Stimulated activated CD4-positive, alpha-beta T cell treated with anti-CD3 and anti-CD28 coated beads, Interleukin-15, amount 100 ng/mL, for 1 hour (primary cell): Measurements from ENCODE around the gene PATL2.
"Not testable (repeated sequence)": the region's sequence is repeated elsewhere in the genome, so short reads cannot be mapped to it uniquely, and the experiment has no call there.

Experiments
- DNase-seq, 2 donors: peaks; one replicate each; pipeline ENCODE4 v3.0.0-alpha.2; 2020; ENCODE audit warnings: low read depth in 1 of 2, low spot score in 1 of 2

Gene PATL2

DNA sequence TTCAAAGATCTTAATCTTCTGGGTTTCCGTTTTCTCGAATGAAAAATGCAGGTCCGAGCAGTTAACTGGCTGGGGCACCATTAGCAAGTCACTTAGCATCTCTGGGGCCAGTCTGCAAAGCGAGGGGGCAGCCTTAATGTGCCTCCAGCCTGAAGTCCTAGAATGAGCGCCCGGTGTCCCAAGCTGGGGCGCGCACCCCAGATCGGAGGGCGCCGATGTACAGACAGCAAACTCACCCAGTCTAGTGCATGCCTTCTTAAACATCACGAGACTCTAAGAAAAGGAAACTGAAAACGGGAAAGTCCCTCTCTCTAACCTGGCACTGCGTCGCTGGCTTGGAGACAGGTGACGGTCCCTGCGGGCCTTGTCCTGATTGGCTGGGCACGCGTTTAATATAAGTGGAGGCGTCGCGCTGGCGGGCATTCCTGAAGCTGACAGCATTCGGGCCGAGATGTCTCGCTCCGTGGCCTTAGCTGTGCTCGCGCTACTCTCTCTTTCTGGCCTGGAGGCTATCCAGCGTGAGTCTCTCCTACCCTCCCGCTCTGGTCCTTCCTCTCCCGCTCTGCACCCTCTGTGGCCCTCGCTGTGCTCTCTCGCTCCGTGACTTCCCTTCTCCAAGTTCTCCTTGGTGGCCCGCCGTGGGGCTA, at the start of gene PATL2, which contains the start of gene B2M:
PATL2 (minus strand) TSS at position 228 of the 647 bp plus-strand sequence. CDS start 34,833 bp downstream, outside the sequence.
B2M (plus strand) TSS at position 422 of the 647 bp plus-strand sequence; CDS start at position 452, 30 bp downstream.
- peak; percentile 94 for DNase-seq

DNA sequence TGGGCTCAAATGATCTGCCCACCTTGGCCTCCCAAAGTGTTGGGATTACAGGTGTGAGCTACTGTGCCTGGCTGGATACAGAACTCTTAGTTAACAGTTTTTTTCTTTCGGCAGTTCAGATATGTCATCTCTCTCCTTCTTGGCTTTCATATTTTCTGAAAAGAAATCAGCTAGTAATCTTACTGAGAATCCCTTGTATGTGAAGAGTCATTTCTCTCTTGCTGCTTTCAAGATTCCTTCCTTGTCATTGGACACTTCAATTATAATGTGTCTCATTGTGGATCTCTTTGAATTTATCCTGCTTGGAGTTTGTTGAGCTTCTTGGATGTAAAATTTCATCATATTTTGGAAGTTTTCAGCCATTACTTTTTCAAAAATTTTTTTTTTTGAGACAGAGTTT, 42.2 kb upstream of the PATL2 start:
- no peak for DNase-seq

DNA sequence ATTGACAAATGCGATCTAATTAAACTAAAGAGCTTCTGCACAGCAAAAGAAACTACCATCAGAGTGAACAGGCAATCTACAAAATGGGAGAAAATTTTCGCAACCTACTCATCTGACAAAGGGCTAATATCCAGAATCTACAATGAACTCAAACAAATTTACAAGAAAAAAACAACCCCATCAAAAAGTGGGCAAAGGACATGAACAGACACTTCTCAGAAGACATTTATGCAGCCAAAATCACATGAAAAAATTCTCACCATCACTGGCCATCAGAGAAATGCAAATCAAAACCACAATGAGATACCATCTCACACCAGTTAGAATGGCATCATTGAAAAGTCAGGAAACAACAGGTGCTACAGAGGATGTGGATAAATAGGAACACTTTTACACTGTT, 32.3 kb upstream of the PATL2 start:
- not testable (repeated sequence) for DNase-seq

DNA sequence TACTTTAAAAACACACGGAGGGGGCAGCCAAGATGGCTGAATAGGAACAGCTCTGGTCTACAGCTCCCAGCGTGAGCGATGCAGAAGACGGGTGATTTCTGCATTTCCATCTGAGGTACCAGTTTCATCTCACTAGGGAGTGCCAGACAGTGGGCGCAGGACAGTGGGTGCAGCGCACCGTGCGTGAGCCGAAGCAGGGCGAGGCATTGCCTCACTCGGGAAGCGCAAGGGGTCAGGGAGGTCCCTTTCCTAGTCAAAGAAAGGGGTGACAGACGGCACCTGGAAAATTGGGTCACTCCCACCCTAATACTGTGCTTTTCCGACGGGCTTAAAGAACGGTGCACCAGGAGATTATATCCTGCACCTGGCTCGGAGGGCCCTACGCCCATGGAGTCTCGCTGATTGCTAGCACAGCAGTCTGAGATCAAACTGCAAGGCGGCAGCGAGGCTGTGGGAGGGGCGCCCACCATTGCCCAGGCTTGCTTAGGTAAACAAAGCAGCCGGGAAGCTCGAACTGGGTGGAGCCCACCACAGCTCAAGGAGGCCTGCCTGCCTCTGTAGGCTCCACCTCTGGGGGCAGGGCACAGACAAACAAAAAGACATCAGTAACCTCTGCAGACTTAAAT, 28.2 kb upstream of the PATL2 start:
- not testable (repeated sequence) for DNase-seq

DNA sequence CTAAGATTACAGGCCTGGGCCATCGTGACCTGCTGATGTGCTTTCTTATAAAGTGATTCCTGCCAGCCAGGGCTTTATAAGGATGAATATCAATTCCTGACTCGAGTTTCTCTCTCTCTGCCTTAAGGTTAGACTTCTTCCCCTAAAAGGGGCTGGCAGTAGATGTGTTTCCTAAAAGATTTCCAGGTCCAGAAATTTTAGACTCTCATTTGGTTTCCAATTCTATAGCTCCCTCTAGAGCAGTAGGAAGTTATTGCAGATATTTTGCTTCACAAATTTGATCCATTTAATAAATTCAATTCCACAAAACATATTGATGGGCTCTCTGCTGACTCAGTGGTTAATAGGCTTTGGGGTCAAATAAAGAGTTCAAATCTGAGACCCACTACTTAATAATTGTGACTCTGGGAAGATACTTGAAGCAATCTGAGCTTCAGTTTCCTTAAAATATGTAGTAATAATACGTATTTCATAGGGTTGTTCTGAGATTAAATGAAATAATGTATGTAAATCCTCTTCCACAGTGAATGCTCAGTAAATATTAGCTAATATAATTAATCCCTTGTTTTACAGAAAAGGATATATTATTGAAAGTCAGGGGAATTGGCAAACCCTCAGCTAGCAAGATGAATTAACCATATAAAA, 27.3 kb upstream of the PATL2 start:
- DNase-seq, result no peak

DNA sequence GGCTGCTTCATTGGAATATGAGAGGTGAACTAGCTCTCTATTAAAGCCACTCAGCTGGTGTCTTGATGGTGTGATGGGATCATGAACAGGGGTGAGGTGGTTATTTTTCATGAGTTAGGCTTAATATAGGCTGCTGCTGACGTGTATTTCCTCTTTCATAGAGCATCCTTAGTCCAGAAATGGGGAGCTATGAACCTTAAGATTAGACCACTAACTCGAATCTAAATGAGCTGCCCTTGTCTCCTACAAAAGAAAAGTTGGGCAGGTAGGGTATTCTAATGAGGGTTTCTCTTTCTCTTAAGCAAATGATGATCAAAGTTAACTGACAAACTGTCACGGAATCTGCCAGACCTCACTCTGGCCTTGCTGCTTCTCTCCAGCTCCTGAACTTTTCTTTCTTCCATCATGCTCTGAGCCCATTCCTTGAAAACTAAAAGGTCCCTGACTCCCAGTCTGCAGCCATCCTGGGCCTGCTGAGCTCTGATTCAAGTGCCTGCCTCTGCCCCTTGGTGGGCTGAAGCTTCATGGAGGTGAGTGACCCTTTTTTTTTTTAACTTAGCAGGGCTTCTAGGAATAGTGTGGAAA, 25.1 kb upstream of the PATL2 start, which contains the start of gene TRIM69:
TRIM69 (plus strand) TSS at position 348 of the 585 bp plus-strand sequence; CDS start at position 525, 177 bp downstream.
- DNase-seq, result no peak

DNA sequence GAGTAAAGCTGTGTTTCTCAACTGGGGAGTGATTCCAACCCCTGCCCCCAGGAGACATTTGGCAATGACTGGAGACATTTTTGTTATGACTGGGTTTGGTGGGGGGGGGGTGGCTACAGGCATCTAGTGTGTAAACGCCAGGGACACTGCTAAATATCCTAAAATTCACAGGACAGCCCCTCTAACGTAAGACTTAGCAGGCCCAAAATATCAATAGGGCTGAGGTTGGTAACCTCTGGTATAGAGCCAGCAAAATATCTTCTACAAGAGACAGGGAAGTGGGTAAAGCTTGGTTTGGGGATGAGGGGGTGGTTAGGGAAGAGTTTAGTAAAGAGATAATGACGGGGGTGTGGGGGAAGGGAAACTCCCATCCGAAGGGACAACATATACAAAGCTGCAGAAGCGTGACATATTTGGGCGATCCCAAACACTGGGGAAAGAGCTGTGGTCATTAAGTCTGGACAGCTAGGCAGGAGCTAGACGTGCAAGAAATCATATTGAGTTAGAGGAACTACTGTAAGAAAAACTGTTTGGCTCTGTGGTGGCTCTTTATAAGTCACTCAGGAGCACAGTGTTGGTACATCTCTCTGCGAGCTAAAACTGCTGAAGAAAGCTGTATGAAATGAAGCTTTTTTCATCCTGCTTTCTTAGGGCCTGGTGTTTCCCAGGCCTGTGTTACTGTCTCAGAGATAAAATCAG, 24.5 kb upstream of the PATL2 start:
- no peak for DNase-seq

DNA sequence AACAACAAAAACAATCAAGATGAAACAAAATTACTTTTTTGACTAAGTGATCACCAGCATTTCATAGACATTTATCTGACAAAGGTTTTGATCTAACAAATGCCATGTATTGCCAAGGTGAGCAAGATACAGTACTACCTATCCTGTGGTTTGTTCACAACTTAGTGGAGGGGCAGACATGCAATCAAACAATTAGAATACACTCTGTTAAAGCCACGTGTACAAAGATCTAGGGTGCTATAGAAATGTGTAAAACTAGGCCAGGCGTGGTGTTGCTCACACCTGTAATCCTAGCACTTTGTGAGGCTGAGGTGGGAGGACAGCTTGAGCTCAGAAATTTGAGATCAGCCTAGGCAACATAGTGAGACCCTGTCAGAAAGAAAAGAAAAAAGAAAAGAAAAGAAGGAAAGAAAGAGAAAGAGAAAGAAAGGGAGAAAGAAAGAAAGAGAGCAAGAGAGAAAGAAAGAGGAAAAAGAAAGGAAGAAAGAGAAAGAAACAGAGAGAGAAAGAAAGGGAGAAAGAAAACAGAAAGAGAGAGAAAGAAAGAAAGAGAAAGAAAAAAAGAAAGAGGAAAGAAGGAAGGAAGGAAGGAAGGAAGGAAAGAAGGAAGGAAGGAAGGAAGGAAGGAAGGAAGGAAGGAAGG, 23.8 kb upstream of the PATL2 start:
- DNase-seq, result no peak

DNA sequence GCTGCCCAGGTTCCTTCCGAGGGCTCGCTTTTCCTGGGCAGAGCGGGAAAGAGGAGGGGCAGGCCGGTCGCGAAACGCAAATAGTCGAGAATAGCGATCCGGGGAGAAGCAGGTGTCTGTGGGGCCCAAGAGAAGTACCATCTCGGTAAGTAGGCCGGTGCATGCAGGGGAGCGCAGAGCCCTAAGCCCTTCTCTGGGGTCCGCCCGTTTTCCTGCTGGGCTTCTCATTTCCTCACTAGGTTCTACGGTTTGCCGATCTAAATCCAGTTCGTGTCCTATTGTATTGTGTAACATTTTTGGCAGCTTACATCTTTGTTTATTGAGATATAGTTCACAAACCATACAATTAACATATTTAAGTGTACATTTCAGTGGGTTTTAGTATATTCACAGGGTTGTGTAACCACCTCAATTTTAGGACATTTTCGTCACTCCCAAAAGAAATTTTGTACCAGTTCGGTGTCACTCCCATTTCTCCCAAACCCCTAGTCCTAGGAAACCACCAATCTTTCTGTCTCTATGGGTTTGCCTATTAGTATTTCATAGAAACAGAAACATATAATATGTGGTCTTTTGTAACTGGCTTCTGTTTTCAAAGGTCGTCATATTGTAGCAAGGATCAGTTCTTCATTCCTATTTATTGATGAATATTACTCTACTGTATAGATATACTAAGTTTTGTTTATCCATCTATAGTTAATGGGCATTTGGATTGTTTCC, 18.4 kb upstream of the PATL2 start:
- no peak for DNase-seq

DNA sequence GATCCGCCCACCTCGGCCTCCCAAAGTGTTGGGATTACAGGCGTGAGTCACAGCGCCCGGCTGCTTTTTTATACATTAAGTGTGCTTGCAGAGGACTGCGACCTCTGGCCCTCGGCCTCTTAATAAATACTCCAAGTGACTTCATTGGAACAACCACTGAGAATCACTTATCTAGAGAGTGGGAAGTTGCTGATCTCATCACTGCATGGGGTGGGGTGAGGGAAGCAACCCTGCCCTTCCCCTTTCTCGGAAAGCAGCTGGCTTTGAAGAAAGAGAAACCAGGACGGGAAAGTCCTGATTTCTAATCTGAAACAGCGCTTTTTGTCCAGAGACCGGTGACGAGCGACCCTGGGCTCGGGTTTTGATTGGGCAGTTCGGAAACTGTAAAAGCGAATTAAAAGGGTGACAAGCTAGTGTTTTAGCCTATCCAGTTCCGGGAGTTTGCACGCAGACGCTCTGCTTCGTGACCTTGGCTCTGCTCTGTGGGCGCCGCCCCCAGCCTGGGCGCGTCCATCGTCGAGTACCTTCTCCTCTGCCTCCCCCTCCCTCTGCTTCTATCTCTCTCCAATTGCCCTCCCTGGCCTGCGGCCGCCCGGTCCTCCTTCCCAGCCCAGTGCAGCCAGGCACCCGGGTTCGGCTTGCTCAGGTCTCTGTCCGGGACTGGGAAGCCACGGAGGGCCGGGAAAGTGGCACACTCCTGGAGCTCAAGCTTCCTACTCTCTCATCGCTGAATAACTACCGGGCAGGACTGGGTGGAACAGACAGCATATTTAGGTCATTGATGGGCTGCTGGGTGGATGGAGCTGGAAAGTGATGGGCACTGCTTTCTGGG, 17.7 kb upstream of the PATL2 start:
- peak; percentile 82 to 87 for DNase-seq

DNA sequence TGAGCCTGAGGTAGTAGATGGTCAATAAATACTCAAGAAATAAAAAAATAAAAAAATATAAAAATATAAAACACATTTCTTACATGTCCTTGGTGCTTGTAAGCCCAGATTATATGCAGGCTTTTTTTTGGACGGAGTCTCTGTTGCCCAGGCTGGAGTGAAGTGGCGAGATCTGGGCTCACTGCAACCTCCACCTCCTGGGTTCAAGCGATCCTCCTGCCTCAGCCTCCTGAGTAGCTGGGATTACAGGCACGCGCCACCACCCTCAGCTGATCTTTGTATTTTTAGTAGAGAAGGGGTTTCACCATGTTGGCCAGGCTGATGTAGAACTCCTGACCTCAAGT, 17.1 kb upstream of the PATL2 start:
- DNase-seq, result not testable (repeated sequence)

DNA sequence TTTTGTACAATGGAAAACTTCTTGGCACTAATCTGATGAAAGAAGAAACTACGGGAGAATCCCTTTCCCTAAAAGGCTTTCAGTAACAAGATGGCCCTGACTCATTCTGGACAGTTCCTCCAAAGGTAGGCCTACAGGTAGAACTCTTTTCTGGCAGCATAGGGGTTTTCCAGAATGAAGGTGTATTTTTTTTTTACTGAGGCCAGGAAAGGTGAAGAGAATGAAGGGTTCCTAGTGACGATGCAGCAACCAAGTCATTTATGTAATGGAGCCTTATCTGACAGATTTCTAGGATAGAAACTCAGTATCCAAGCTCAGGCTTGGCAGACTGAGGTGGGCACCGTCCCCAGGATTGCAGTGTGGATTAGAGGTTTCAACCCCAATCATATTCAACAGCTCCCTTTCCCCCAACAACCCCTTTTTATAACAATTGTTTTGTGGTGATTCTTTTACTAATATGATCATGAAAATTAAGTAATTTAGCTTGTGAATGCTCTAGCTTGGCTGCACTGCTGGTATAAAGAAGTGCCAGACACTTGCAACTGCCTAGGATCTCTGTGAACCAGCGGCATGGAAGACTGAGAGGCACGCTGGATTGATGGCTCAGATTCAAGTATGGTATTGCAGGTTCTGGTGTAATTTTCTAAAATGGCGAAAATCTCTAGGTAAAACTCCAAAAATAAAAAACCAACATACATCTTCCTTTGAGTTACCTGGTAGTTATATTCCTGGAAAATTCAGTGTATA, 16.5 kb upstream of the PATL2 start:
- no peak for DNase-seq

DNA sequence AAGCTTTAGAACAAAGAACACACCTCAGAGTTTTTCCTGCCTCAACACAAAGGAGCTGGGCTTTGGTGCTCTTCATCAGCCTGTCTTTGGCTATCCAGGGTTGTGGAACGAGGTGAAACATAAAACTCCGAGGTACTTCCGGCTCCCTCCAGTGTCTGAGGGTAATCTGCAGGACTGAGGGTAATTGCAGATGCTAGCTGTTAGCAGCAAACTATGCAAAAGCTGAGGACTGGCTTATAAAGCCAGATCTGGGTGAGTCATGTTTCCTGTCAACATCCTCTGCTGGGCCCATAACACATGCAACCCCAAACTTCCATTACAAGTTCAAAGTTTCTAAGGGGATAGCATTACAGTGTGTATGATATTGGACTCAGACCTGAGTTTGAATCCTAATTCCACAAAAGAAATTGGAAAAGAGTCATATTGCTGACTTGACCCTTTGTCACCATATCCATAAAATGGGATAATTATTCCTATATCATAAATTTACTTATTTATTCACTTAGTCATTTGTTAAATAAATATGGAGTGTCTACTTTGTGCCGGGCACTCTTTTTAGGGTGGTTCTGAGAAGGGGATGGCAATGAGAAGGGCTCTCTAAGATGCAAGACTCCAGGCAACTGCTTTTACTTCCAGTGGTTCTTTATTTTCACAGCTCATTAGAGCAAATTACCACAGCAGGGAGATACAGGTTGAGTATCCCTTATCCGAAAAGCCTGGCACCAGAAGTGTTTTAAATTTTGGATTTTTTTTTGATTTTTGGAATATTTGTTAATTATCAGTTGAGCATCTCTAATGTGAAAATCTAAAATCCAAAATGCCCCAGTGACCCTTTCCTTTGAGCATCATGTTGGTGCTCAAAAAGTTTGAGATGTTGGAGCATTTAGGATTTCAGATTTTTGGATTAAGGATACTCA, 15.7 kb upstream of the PATL2 start:
- peak in 1 of 2 donors; percentile 46 for DNase-seq

DNA sequence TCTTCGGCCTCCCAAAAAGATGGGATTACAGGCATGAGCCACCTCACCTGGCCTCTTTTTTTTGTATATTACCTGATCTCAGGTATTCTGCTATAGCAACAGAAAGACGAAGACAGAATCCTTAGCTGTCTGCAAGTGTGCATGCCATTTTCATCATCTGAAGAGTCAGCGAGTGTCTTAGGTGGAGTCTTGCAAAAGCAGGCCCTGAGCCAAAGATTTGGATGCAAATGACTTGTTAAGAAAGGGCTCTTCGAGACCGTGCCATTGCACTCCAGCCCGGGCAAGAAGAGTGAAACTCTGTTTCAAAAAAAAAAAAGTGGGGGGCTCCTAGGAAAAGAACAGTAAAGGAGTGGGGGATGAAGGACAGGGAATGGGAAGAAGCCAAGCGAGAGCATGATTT, 15.0 kb upstream of the PATL2 start:
- DNase-seq, result no peak

DNA sequence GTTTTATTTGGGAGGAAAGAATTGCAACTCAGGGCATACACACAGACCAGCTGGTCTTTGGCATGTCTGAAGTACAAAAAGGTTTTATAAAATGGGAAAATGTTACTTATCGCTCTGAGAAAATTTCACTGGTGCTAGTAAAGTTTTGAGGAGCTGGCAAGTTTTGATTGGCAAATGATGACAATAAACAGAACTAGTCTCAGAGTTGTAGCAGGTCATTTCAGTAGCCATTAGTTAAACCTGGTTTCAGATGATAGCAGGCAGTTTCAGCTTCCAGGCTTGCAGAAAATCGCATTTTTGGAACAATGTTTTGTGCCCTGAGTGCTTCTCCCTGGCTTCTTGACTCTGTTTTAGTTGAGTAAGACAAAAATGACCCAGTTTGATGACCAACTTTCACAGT, 10.9 kb upstream of the PATL2 start:
- DNase-seq, result no peak

DNA sequence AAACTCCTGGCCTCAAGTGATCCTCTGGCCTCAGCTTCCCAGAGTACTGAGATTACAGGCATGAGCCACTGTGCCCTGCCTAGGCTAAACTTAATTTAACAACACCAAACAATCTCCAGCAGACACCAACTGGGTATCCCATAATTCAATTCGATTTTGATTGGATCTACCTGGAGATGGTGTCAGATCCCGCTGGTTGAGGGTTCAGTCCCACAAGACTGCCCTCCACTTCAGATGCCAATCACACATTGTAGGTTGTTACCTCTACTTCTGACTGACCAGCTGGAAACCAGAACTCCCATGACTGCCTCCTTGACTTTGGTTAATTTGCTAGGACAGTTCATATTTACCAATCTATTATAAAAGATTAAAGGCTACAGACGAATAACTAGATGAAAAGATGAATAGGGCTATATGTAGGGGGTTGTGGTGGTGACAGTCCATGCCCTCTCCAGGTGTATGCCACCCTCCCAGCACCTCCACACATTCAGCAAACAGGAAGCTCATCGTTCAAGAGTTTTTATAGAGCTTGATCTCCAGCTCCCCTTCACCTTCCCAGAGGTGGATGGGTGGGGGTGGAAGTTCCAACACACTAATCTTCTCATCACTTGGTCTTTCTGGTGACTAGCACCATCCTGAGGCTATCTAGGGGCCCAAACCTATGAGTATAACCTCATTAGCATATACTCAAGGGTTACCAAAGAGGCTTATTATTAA, 9.5 kb upstream of the PATL2 start:
- DNase-seq, result no peak

DNA sequence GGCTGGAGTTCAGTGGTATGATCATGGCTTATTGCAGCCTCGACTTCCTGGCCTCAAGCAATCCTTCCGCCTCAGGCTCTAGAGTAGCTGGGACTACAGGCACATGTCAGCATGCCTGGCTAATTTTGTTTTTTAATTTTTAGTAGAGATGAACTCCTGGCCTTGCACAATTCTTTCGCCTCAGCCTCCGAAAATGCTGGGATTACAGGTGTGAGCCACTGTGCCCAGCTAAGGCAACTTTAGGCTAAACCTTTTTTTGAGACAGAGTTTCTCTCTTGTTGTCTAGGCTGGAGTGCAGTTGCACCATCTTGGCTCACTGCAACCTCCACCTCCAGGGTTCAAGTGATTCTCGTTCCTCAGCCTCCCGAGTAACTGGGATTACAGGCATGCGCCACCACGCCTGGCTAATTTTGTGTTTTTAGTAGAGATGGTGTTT, 8.9 kb upstream of the PATL2 start:
- DNase-seq, result not testable (repeated sequence)
